Stimulated activated CD4-positive, alpha-beta T cell treated with anti-CD3 and anti-CD28 coated beads, Interleukin-15, amount 100 ng/mL, for 1 hour (primary cell): ENCODE measurements around the gene CD8B.

Experiments
- DNase-seq, 2 donors: peaks; one replicate each; pipeline ENCODE4 v3.0.0-alpha.2; 2020; ENCODE audit warnings: low read depth in 1 of 2, low spot score in 1 of 2

CD8B gene

DNA sequence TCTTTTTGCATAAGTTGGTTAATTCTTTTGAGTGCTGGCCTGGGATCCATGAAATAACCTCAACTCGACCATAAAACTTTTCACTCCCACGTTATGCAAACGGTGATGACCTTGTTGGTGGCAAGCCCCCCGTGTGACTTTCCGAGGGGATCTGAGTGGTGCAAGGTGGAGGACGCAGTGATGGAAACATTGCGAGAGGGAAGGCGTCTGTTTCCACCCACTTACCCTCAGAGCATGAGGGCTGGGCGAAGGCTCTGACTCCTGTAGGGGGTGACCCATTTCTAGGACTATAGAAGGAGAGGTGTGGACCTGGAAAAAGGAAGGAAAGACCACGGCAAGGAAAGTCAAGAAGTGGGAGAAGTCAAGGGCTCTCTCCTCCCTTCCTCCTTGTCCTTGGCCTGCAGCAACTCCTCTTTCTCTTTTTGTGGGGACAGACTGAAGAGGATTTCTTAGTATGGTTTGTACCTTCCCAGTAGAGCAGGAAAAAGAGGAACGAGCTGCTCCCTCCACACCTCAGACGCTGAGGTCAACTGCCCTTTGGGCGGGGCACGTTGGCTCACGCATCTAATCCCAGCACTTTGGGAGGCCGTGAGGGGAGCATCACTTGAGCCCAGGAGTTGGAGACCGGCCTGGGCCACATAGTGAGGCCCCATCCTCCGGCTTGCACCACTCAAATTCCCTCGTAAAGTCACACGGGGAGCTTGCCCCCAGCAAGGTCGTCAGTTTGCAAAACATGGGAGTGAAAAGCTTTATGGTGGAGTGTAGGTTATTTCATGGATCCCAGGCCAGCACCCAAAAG is 55.4 kb downstream of the CD8B start:
- DNase-seq, result no peak

DNA sequence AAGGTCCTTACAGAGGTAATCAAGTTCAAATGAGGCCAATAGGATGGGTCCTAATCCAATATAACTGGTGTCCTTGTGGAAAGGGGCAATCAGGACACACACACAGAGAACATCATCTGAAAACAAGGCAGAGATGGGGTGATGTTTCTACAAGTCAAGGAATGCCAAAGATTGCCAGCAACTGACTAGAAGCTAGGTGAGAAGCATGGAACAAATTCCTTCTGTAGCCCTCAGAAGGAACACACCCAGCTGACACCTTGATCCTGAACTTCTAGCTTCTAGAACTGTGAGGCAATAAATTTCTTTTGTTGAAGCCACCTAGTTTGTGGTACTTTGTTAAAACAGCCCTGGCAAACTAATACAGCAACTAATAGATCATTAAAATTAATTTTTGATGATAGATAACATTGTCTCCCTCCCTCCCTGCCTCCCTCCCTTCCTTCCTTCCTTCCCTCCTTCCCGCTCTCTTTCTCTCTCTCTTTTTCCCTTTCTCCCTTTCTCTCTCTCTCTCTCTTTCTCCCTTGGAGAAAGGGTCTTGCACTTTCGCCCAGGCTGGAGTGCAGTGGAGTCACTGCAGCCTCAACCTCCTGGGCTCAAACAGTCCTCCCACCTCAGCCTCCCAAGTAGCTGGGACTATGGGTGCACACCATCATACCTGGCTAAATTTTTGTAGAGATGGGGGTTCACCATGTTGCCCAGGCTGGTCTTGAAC is 60.7 kb downstream of the CD8B start:
- no peak for DNase-seq

DNA sequence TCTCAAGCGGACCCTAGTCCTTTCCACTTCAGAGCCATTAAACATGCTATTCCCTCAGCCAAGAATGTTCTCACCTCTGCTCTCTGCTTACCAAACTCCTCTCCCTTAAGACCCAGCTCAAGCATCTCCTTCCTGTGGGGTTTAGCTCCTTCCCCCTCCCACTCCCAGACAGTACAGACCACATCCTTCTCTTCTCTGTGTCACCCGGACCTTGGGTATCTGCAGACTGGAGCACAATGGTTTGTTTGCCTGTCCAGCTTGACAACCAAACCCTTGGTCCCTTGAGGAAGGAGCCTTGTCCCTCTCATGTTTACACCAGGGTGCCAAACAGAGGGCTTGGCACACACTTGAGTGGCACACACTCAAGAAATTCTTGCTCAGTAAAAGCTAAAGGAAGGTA is 66.8 kb downstream of the CD8B start:
- DNase-seq, result no peak

GRCh38 chr2:86793752-86794151 is 67.9 kb downstream of the CD8B start:
- no peak for DNase-seq

GRCh38 chr2:86791573-86791972 is 70.1 kb downstream of the CD8B start:
- DNase-seq, result no peak

DNA sequence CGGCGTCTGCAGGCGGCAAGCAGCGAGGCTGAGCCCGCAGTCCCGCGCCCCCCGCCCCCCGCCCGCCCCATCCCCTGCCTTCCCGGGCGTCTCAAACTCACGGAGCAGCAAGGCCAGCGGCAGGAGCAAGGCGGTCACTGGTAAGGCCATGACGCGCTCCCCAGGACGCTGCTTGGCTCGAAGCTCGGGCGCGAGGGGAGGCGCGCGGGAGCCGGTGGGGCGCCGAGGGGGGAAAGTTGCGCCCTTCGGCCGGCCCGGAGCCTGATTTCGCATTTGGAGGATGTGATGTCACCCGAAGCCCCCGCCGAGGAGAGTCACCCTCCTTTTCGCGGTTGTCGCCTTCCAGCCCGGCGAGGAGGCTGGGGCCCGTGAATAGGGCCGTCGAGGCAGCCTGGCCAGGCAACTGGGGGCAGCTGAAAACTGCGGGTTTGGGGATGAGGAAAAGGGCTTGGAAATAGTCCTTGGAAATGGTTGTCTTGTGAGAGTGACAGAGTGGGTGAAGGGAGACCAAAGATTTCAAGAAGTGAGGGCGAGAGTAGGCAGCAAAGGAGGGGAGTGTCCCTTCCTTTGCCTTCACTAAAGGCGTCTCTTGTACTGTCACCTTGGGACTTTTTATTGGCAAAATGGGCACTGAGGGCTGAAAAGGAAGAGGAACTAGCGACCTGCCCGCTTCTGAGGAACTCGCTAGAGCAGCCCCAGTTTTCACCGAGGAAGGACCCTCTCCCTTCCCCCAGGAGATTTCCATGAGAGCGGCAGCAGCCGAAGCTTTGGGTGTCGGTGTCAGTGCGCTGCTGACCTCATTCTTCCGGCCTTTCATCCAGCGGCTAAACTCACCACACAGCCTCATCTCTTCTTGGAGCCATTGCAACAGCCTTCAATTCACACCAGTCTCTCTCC is 70.8 kb downstream of the CD8B start, which contains the start of gene CD8A:
TSS of gene CD8A (minus strand) at position 238 of the 897 bp plus-strand sequence. CDS start at position 150, 88 bp downstream.
- no peak for DNase-seq

DNA sequence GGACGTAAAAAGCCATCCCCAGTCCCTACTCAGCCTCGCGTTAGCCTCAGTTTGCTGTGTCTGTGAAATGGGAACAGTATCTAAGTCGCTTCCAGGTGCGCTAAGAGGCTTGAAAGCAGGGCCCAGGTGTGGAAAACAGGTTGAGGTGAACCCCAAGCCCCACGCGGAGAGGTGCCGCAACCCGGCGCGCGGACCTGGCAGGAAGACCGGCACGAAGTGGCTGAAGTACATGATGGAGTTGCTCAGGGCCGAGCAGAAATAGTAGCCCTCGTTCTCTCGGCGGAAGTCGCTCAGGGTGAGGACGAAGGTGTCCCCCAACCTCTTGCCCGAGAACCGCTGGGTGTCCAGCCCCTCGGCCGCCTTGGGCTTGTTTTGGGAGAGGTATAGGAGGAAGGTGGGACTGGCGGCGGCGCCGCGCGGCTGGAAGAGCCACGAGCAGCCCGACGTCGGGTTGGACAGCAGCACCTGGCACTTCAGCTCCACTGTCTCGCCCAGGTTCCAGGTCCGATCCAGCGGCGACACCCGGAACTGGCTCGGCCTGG is 71.5 kb downstream of the CD8B start:
- DNase-seq, result no peak

DNA sequence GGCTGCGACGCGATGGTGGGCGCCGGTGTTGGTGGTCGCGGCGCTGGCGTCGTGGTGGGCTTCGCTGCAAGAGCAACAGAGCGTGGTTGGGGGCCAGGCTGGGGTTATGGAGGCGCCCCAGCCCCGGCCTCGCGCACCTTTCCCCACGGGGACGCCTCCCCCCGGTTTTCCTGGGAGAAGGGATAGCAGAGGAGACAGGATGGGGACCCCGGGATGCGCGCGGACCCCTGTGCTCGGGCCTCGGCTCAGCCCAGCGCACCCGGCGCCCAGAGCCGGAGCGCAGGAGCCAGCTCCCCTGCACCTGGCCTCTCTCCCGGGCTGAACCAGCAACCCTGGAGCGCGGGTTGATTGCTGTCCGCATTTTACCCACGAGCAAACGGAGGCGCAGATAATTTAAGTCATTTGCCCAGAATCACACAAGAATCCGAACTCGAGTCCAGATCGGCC is 72.0 kb downstream of the CD8B start:
- no peak for DNase-seq

- DNase-seq, result no peak
Measured at GRCh38 chr2:86788881-86789686, 72.6 kb downstream of the CD8B start.

- no peak for DNase-seq
Measured at GRCh38 chr2:86788165-86788564, 73.5 kb downstream of the CD8B start.

GRCh38 chr2:86787736-86788135 is 74.0 kb downstream of the CD8B start:
- DNase-seq, result no peak

DNA sequence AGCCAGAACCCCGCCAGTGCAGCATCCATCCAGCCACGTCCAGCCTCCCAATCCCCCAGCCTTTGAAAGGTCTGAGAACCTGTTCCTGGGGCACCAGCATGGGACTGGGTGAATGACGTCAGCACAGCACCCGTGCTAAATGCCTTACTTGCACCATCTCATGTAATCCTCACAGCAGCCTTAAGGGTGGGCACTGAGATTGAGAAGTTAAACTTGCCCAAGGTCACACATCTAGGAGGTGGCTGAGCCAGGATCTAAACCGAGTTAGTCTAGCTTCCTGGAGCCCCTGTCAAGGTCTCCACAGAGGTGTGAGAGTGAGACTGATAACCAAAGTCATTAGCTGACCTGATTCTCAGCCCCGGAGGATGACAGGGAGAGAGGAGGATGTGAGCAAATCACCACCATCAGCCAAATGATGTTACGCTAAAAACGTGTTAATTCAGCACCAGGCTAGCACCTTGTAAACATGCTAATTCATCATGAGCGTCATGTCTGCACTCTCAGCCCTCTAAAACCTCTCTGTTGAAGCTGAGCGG is 75.6 kb downstream of the CD8B start:
- DNase-seq, result no peak

DNA sequence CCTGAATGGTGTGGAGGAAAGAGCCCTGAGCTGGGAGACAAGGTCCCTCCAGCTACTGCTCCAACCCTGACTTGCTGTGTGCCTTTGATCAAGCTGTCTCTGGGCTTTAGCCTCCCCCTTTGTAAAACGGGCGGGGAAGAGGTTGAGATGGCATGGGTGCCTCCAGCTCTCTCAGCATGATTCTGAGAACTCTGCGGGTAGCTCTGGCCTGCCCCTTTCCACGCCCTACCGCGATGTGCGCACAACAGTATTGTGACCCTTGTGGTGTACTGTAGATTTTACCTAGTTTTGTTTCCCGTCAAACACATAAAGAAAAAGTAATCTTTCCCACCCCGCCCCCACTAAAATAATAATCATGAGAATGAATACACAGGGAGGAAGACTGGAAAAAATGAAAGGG is 76.2 kb downstream of the CD8B start:
- no peak for DNase-seq

GRCh38 chr2:86783615-86784339 is 77.9 kb downstream of the CD8B start:
- DNase-seq, result no peak

DNA sequence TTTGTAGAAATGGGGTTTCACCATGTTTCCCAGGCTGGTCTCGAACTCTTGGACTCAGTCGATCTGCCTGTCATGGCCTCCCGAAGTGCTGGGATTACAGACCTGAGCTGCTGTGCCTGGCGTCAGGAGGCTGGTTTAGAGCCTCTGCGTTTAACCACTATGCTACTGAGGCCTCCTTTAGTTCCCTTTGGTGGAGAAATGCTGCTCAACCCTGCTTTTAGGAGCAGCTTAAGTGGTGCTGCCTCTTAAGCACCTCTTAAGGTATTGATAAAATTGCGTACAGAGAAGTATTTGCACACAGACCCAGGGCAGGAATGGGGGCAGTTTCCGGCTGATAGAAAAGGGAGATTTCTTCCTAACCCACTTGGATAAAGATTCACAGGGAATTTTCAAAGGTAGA is 78.9 kb downstream of the CD8B start:
- DNase-seq, result no peak

DNA sequence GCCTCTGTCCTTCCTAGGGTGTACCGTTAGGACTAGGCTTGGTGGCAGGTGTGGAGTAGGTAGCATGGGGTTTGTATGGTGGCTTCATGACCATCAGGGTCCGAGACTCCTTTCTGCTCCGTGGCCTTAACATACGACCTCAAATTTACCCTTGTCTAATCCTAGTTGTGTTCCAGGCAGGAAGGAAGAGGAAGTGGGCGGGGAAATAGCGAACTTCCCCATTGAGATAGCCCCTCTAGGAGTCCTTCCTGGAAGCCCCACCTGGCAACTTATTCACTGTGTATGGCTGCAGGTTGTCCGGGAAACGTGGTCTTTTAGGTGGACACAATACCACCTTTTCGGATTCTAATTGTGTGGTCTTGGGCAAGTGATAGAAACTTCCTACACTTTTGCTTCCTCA is 80.3 kb downstream of the CD8B start:
- DNase-seq, result no peak

DNA sequence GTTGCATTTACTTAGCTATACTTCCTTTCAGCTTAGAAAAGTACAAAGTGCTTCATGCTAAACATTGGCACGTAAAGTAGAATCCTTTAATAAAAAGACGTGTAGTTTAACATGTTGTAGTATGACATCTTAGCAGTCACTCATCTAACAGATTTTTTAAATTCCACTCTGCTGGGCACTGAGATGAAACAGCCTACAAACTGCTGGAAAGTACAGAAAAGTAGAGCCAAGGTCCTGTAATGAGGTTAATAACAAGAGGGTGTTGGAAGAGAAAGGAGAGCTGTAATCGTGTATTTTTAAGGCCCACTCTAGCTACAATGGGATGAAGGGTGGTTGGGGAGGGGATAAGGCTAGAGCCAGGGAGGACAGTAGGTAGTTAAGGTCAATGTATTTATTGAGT is 81.7 kb downstream of the CD8B start:
- no peak for DNase-seq

- DNase-seq, result no peak
Measured at GRCh38 chr2:86778957-86779356, 82.7 kb downstream of the CD8B start.

GRCh38 chr2:86776532-86776931 is 85.2 kb downstream of the CD8B start:
- no peak for DNase-seq
